PC-3 (cell line): ENCODE results near the gene DROSHA. TPM values are rescaled to one million over a fixed set of nuclear protein-coding genes. Genes with fewer than 3 reads are reported as not detected.
"Not testable (repeated sequence)": the region's sequence is repeated elsewhere in the genome, so short reads cannot be mapped to it uniquely, and the experiment has no call there.

Source experiments
- ATAC-seq: fragments of 200-7000 bp; cut with Tn5 transposase; 2 replicates; pipeline ENCODE4 v1.9.1; 2020; ENCODE audit warnings: mild to moderate bottlenecking, moderate library complexity
- BruUV-seq: library from RNA; stranded (reverse); fragments of 400-500 nt; replicated peaks from 2 replicates; lab custom pipeline; 2021; lab: Mats Ljungman, UMichigan
- CTCF ChIA-PET: fragments of 300-600 bp; sonication (Branson Sonifier 250); formaldehyde crosslinking; loops from one replicate; lab custom pipeline; 2022; ENCODE audit warnings: antibody characterized with exemption; lab: Charles Lee
- POLR2A ChIA-PET: fragments of 300-600 bp; sonication (Branson Sonifier 250); formaldehyde crosslinking; loops from one replicate; lab custom pipeline; 2022; ENCODE audit warnings: antibody characterized with exemption; ENCODE audit not compliant: unreplicated experiment; lab: Charles Lee
- DNase-seq: peaks from one replicate; pipeline ENCODE4 v3.0.0-alpha.2; 2015
- H2AFZ ChIP-seq: fragments of 300-600 bp; sonication (generic); 2 replicates; pipeline ENCODE4 v1.6.0; 2016; ENCODE audit warnings: antibody characterized with exemption, low read length
- H3F3A ChIP-seq: fragments of 300-600 bp; sonication (generic); one replicate; pipeline ENCODE4 v1.6.0; 2017; ENCODE audit warnings: antibody characterized with exemption, low read length, control low read depth, mild to moderate bottlenecking; ENCODE audit not compliant: unreplicated experiment
- H3K27ac ChIP-seq: fragments of 300-600 bp; sonication (generic); 2 replicates; pipeline ENCODE4 v1.5.1; 2016; ENCODE audit warnings: mild to moderate bottlenecking, low read length
- H3K27me3 ChIP-seq: fragments of 300-600 bp; sonication (generic); 2 replicates; pipeline ENCODE4 v1.6.1; 2016; ENCODE audit warnings: low read length, mixed read lengths
- H3K36me3 ChIP-seq: fragments of 300-600 bp; sonication (generic); 2 replicates; pipeline ENCODE4 v1.6.1; 2016; ENCODE audit warnings: low read depth, mixed run types, low read length, mixed read lengths
- H3K4me1 ChIP-seq: fragments of 300-600 bp; sonication (generic); 2 replicates; pipeline ENCODE4 v1.5.1; 2016; ENCODE audit warnings: low read length; ENCODE audit not compliant: insufficient read depth
- H3K4me2 ChIP-seq: fragments of 300-600 bp; sonication (generic); 2 replicates; pipeline ENCODE4 v1.6.0; 2016; ENCODE audit warnings: low read length
- H3K4me3 ChIP-seq: fragments of 300-600 bp; sonication (generic); 2 replicates; pipeline ENCODE4 v1.5.1; 2016; ENCODE audit warnings: mild to moderate bottlenecking, low read length, mixed read lengths
- H3K79me2 ChIP-seq: fragments of 300-600 bp; sonication (generic); 2 replicates; pipeline ENCODE4 v1.6.1; 2017; ENCODE audit warnings: low read length, mixed read lengths
- H3K9ac ChIP-seq: fragments of 300-600 bp; sonication (generic); 2 replicates; pipeline ENCODE4 v1.6.0; 2016; ENCODE audit warnings: mild to moderate bottlenecking, low read length
- H3K9me2 ChIP-seq: fragments of 300-600 bp; sonication (generic); replicated peaks from 2 replicates; pipeline ENCODE4 v1.6.1; 2016; ENCODE audit warnings: mixed run types, low read length, mixed read lengths
- H3K9me3 ChIP-seq: fragments of 300-600 bp; sonication (generic); 2 replicates; pipeline ENCODE4 v1.6.1; 2016; ENCODE audit warnings: low read length, mixed read lengths
- H4K20me1 ChIP-seq: fragments of 300-600 bp; sonication (generic); 2 replicates; pipeline ENCODE4 v1.6.1; 2016; ENCODE audit warnings: low read length, mixed read lengths
- CTCF ChIP-seq: fragments of 300-600 bp; sonication (generic); conservative IDR thresholded peaks from 2 replicates; pipeline ENCODE4 v1.5.1; 2017; ENCODE audit warnings: antibody characterized with exemption, low read depth, mild to moderate bottlenecking, low read length
- EZH2 ChIP-seq: fragments of 300-600 bp; sonication (generic); IDR thresholded peaks from one replicate; pipeline ENCODE4 v1.6.1; 2017; ENCODE audit warnings: antibody characterized with exemption, mild to moderate bottlenecking, low read length; ENCODE audit not compliant: unreplicated experiment
- EZH2phosphoT487 ChIP-seq: fragments of 300-600 bp; sonication (generic); IDR thresholded peaks from 2 replicates; pipeline ENCODE4 v1.6.1; 2018; ENCODE audit warnings: mild to moderate bottlenecking, antibody characterized with exemption, low read length, borderline replicate concordance
- intact Hi-C: fragments of 100-400 bp; cut with micrococcal nuclease; formaldehyde crosslinking; loops from 2 replicates; pipeline ENCODE4 v1.9.0; 2023
- total RNA-seq: library from RNA; depleted of rRNA; stranded (reverse); fragments of >200 nt; gene quantifications from 2 replicates; pipeline ENCODE4 v1.2.3, GENCODE V29; 2014

DROSHA gene
- total RNA-seq, 1 experiment from 2014 or later, result 60.7 TPM

DNA sequence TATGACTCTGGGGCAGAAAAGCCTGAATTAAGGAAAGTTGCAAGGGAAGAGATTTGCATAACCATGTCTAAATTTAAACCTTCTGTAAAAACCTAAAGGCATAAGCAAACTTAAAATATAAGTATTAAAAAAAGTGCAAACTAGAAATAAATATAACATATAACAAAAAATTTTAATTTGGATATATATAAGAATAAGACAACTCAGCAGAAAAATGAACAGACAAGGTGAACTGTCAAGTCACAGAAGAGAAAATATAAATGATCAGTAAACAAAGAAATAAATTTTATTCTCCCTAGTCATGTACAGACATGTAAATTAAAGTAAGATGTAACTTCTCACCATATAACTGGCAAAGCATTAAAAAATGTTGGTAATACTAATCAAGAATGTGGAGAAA is 37.2 kb upstream of the DROSHA start:
- H3K9me3 ChIP-seq, result no peaks in the 10 kb centered on the region
- H3K4me2 ChIP-seq, result no peak overlapping the region
- CTCF ChIA-PET, result no interaction called here
- H3K27ac ChIP-seq, result no peak overlapping the region
- no peaks in the 10 kb centered on the region for H4K20me1 ChIP-seq
- H3F3A ChIP-seq, result no peaks in the 10 kb centered on the region
- DNase-seq (no peak), ATAC-seq (no peak)
- no peaks in the 10 kb centered on the region for H3K79me2 ChIP-seq
- H3K27me3 ChIP-seq, result peaks cover 1% of the 10 kb centered on the region; the same call in 1 of the 2 replicates
- no peak overlapping the region for H3K4me3 ChIP-seq
- H3K9ac ChIP-seq, result no peak overlapping the region
- no peaks in the 10 kb centered on the region for H3K36me3 ChIP-seq
- intact Hi-C loops, result no loop called here
- TF ChIP-seq EZH2 (no peak), EZH2phosphoT487 (no peak), CTCF (no peak)
- H3K4me1 ChIP-seq, result no peaks in the 10 kb centered on the region
- no TSS peak for BruUV-seq
- POLR2A ChIA-PET, result no interaction called here
- H3K9me2 ChIP-seq, result no peaks in the 10 kb centered on the region
- H2AFZ ChIP-seq, result no peak overlapping the region

DNA sequence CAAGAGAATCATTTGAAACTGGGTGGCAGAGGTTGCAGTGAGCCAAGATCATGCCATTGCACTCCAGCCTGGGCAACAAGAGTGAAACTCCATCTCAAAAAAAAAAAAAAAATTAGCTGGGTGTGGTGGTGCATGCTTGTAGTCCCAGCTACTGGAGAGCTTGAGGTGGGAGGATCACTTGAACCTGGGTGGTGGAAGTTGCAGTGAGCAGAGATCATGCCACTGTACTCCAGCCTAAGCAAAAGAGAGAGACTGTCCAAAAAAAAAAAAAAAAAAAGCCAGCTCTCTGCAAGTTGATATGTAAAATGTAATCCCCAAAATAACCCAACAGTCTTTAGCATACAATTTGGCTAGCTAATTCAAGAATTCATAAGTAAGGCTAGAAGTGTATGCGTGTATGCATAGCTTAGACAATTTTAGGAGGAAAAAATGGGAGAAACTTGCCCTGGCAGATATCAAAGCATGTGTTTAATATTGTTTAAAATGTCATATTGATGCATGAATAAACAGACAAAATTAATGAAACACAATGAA is 36.5 kb upstream of the DROSHA start:
- no peaks in the 10 kb centered on the region for H3K9me2 ChIP-seq
- H3K36me3 ChIP-seq, result no peaks in the 10 kb centered on the region
- H4K20me1 ChIP-seq, result no peaks in the 10 kb centered on the region
- ATAC-seq (no peak), DNase-seq (no peak)
- no peak overlapping the region for H3K4me3 ChIP-seq
- intact Hi-C loops, result no loop called here
- ChIA-PET CTCF (no interaction called here), POLR2A (no interaction called here)
- no peaks in the 10 kb centered on the region for H3K4me1 ChIP-seq
- no peak overlapping the region for H2AFZ ChIP-seq
- H3K9me3 ChIP-seq, result no peaks in the 10 kb centered on the region
- no peaks in the 10 kb centered on the region for H3K79me2 ChIP-seq
- TF ChIP-seq CTCF, result no peak
- TF ChIP-seq EZH2phosphoT487, result no peak
- TF ChIP-seq EZH2, result no peak
- no peak overlapping the region for H3K27ac ChIP-seq
- H3K9ac ChIP-seq, result no peak overlapping the region
- H3K27me3 ChIP-seq, result no peaks in the 10 kb centered on the region; the same call in 1 of the 2 replicates
- H3F3A ChIP-seq, result no peaks in the 10 kb centered on the region
- H3K4me2 ChIP-seq, result no peak overlapping the region
- no TSS peak for BruUV-seq

- H2AFZ ChIP-seq, POLR2A ChIA-PET, H3K9ac ChIP-seq, H3K9me2 ChIP-seq, DNase-seq, H3K9me3 ChIP-seq, ATAC-seq, H3K27ac ChIP-seq, intact Hi-C loops, H3F3A ChIP-seq, H3K4me3 ChIP-seq, H3K79me2 ChIP-seq, H3K4me2 ChIP-seq, H3K27me3 ChIP-seq, BruUV-seq, H4K20me1 ChIP-seq, H3K36me3 ChIP-seq, H3K4me1 ChIP-seq, CTCF ChIA-PET: not testable (repeated sequence)
Observed at GRCh38 chr5:31566362-31566761, 34.5 kb upstream of the DROSHA start.
